Measurements from ENCODE around the gene ZNF365. TPM values are rescaled to one million over a fixed set of nuclear protein-coding genes. Genes with fewer than 3 reads are reported as not detected.
A peak's percentile ranks its signal among the peaks of the same experiment; 100 is the strongest.

Gene ZNF365
- polyA plus RNA-seq, 1 donor from 2014 or later = 1.9 TPM

- TF ChIP-seq TAF1 (IDR thresholded peaks at IDR 0.05; ENCODE audit: low read depth) (no peak), REST (IDR thresholded peaks at IDR 0.05; ENCODE audit: borderline replicate concordance) (peak; percentile 86), EZH2 (IDR thresholded peaks at IDR 0.05; ENCODE audit: borderline replicate concordance, insufficient read depth, low read length, poor library complexity, severe bottlenecking) (no peak), CTCF (IDR thresholded peaks at IDR 0.05; ENCODE audit: poor library complexity, severe bottlenecking) (peak; percentile 57), POLR2AphosphoS5 (IDR thresholded peaks at IDR 0.05) (peak; percentile 60), EP300 (conservative IDR thresholded peaks at IDR 0.05; ENCODE audit: poor library complexity, severe bottlenecking) (peak; percentile 73), SMC3 (conservative IDR thresholded peaks at IDR 0.05; ENCODE audit: poor library complexity) (peak; percentile 44), RAD21 (conservative IDR thresholded peaks at IDR 0.05) (peak; percentile 61), MXI1 (conservative IDR thresholded peaks at IDR 0.05; ENCODE audit: poor library complexity, severe bottlenecking) (no peak)
- Histone ChIP-seq H3K9me2 (ENCODE audit: insufficient read depth, low read length) (no peaks in the 10 kb centered on the region), H3K4me3 (ENCODE audit: low read length) (peak overlapping the region; percentile 21), H3K9ac (ENCODE audit: low read length) (peak overlapping the region; percentile 9), H3K27ac (ENCODE audit: low read length) (peak overlapping the region; percentile 8), H4K20me1 (ENCODE audit: insufficient read depth) (no peaks in the 10 kb centered on the region), H3K36me3 (ENCODE audit: insufficient read depth, low read length) (no peaks in the 10 kb centered on the region), H3K9me3 (ENCODE audit: low read length) (no peaks in the 10 kb centered on the region), H2AFZ (ENCODE audit: low read depth, low read length) (no peak overlapping the region), H3F3A (ENCODE audit: insufficient read depth, low read length, poor library complexity, severe bottlenecking) (no peaks in the 10 kb centered on the region), H3K79me2 (replicated peaks; ENCODE audit: insufficient read depth, low read length) (no peaks in the 10 kb centered on the region), H3K27me3 (ENCODE audit: insufficient read depth, low read depth, low read length) (no peaks in the 10 kb centered on the region), H3K4me2 (ENCODE audit: low read length) (no peak overlapping the region)
Measured at GRCh38 chr10:62394556-62395018, 20.4 kb downstream of the ZNF365 start.

GRCh38 chr10:62395892-62396291 lies 21.7 kb downstream of the ZNF365 start:
- H3K79me2 ChIP-seq (replicated peaks; ENCODE audit: insufficient read depth, low read length) = no peaks in the 10 kb centered on the region
- no peaks in the 10 kb centered on the region for H3K9me3 ChIP-seq (ENCODE audit: low read length)
- no peaks in the 10 kb centered on the region for H3K9me2 ChIP-seq (ENCODE audit: insufficient read depth, low read length)
- H3K36me3 ChIP-seq (ENCODE audit: insufficient read depth, low read length) = no peaks in the 10 kb centered on the region
- H3K4me3 ChIP-seq (ENCODE audit: low read length) = no peak overlapping the region
- no peak for TF ChIP-seq TAF1 (IDR thresholded peaks at IDR 0.05; ENCODE audit: low read depth)
- H3K9ac ChIP-seq (ENCODE audit: low read length) = no peak overlapping the region
- no peak overlapping the region for H3K4me2 ChIP-seq (ENCODE audit: low read length)
- H2AFZ ChIP-seq (ENCODE audit: low read depth, low read length) = no peak overlapping the region
- no peaks in the 10 kb centered on the region for H3K27me3 ChIP-seq (ENCODE audit: insufficient read depth, low read depth, low read length)
- H3F3A ChIP-seq (ENCODE audit: insufficient read depth, low read length, poor library complexity, severe bottlenecking) = no peaks in the 10 kb centered on the region
- H3K27ac ChIP-seq (ENCODE audit: low read length) = no peak overlapping the region
- H4K20me1 ChIP-seq (ENCODE audit: insufficient read depth) = no peaks in the 10 kb centered on the region

GRCh38 chr10:62396864-62397263 lies 22.7 kb downstream of the ZNF365 start:
- Histone ChIP-seq H3F3A (ENCODE audit: insufficient read depth, low read length, poor library complexity, severe bottlenecking) (no peaks in the 10 kb centered on the region), H3K9me2 (ENCODE audit: insufficient read depth, low read length) (no peaks in the 10 kb centered on the region), H3K9me3 (ENCODE audit: low read length) (no peaks in the 10 kb centered on the region), H4K20me1 (ENCODE audit: insufficient read depth) (no peaks in the 10 kb centered on the region), H3K36me3 (ENCODE audit: insufficient read depth, low read length) (no peaks in the 10 kb centered on the region), H3K4me2 (ENCODE audit: low read length) (no peak overlapping the region), H3K4me3 (ENCODE audit: low read length) (no peak overlapping the region), H3K27me3 (ENCODE audit: insufficient read depth, low read depth, low read length) (no peaks in the 10 kb centered on the region), H3K9ac (ENCODE audit: low read length) (no peak overlapping the region), H2AFZ (ENCODE audit: low read depth, low read length) (no peak overlapping the region), H3K27ac (ENCODE audit: low read length) (no peak overlapping the region), H3K79me2 (replicated peaks; ENCODE audit: insufficient read depth, low read length) (no peaks in the 10 kb centered on the region)
- TF ChIP-seq MXI1 (conservative IDR thresholded peaks at IDR 0.05; ENCODE audit: poor library complexity, severe bottlenecking) (no peak), EP300 (conservative IDR thresholded peaks at IDR 0.05; ENCODE audit: poor library complexity, severe bottlenecking) (no peak), CTCF (IDR thresholded peaks at IDR 0.05; ENCODE audit: poor library complexity, severe bottlenecking) (no peak), POLR2AphosphoS5 (IDR thresholded peaks at IDR 0.05) (no peak), RAD21 (conservative IDR thresholded peaks at IDR 0.05) (no peak), TAF1 (IDR thresholded peaks at IDR 0.05; ENCODE audit: low read depth) (no peak), REST (IDR thresholded peaks at IDR 0.05; ENCODE audit: borderline replicate concordance) (no peak), EZH2 (IDR thresholded peaks at IDR 0.05; ENCODE audit: borderline replicate concordance, insufficient read depth, low read length, poor library complexity, severe bottlenecking) (no peak), SMC3 (conservative IDR thresholded peaks at IDR 0.05; ENCODE audit: poor library complexity) (no peak)
